Mucosa of rectum (tissue), 2 donors: ENCODE measurements around the gene HNRNPL.
"Not testable (repeated sequence)": the region's sequence is repeated elsewhere in the genome, so short reads cannot be mapped to it uniquely, and the experiment has no call there.

Source experiments
- H3K27ac ChIP-seq, 2 donors: one replicate each; pipeline ENCODE4 v1.7.0; 2013; ENCODE audit warnings: inconsistent platforms in 2 of 2, low read depth in 2 of 2, low read length in 2 of 2
- H3K27me3 ChIP-seq, 2 donors: one replicate each; pipeline ENCODE4 v1.7.0; 2013; ENCODE audit warnings: low read length in 2 of 2; ENCODE audit not compliant: control insufficient read depth in 2 of 2, insufficient read depth in 2 of 2
- H3K36me3 ChIP-seq, 2 donors: one replicate each; pipeline ENCODE4 v1.7.0; 2013; ENCODE audit warnings: low read length in 2 of 2; ENCODE audit not compliant: control insufficient read depth in 2 of 2, insufficient read depth in 2 of 2
- H3K4me1 ChIP-seq, 2 donors: one replicate each; pipeline ENCODE4 v1.7.0; 2013; ENCODE audit warnings: low read length in 2 of 2, mild to moderate bottlenecking in 1 of 2; ENCODE audit not compliant: control insufficient read depth in 2 of 2, insufficient read depth in 2 of 2
- H3K4me3 ChIP-seq, 2 donors: one replicate each; pipeline ENCODE4 v1.7.0; 2013; ENCODE audit warnings: low read length in 2 of 2
- H3K9ac ChIP-seq, 2 donors: one replicate each; pipeline ENCODE4 v1.7.0; 2013; ENCODE audit warnings: low read length in 2 of 2, low read depth in 1 of 2, mild to moderate bottlenecking in 1 of 2
- H3K9me3 ChIP-seq, 2 donors: one replicate each; pipeline ENCODE4 v1.7.0; 2013; ENCODE audit warnings: low read length in 2 of 2; ENCODE audit not compliant: control insufficient read depth in 2 of 2
- donor health status: healthy.
- donor health status: Normal muscosa, but diverticular disease.

Gene HNRNPL

DNA sequence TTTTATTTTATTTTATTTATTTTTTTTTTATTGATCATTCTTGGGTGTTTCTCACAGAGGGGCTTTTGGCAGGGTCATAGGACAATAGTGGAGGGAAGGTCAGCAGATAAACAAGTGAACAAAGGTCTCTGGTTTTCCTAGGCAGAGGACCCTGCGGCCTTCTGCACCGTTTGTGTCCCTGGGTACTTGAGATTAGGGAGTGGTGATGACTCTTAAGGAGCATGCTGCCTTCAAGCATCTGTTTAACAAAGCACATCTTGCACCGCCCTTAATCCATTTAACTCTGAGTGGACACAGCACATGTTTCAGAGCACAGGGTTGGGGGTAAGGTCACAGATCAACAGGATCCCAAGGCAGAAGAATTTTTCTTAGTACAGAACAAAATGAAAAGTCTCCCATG lies 5.2 kb upstream of the HNRNPL start:
- not testable (repeated sequence) for H3K9ac ChIP-seq, H3K27me3 ChIP-seq, H3K27ac ChIP-seq, H3K9me3 ChIP-seq, H3K4me3 ChIP-seq, H3K36me3 ChIP-seq
- H3K4me1 ChIP-seq = peaks cover 15 to 17% of the 10 kb centered on the region in 2 donors

GRCh38 chr19:38853214-38853613 lies 3.4 kb upstream of the HNRNPL start:
- Histone ChIP-seq H3K9ac (no peak overlapping the region), H3K27me3 (no peaks in the 10 kb centered on the region), H3K9me3 (no peaks in the 10 kb centered on the region), H3K4me3 (no peak overlapping the region), H3K4me1 (peaks cover 24 to 26% of the 10 kb centered on the region in 2 donors), H3K27ac (peak overlapping the region in 1 of 2 donors; percentile 100), H3K36me3 (peaks cover 0 to 3% of the 10 kb centered on the region in 2 donors)

- Histone ChIP-seq H3K36me3 (peaks cover 1 to 7% of the 10 kb centered on the region in 2 donors), H3K4me3 (peak overlapping the region; percentile 73 to 88), H3K9me3 (no peaks in the 10 kb centered on the region), H3K9ac (peak overlapping the region; percentile 86 to 91), H3K27ac (peak overlapping the region; percentile 98 to 100), H3K4me1 (peaks cover 26 to 32% of the 10 kb centered on the region in 2 donors), H3K27me3 (no peaks in the 10 kb centered on the region)
Observed at GRCh38 chr19:38852231-38853044, 2.7 kb upstream of the HNRNPL start.

- Histone ChIP-seq H3K36me3 (peaks cover 9 to 14% of the 10 kb centered on the region in 2 donors), H3K9ac (peak overlapping the region; percentile 86 to 96), H3K9me3 (no peaks in the 10 kb centered on the region), H3K27me3 (no peaks in the 10 kb centered on the region), H3K4me3 (peak overlapping the region; percentile 73 to 88), H3K27ac (peak overlapping the region; percentile 98 to 100), H3K4me1 (peaks cover 30 to 37% of the 10 kb centered on the region in 2 donors)
Observed at GRCh38 chr19:38851622-38852230, 1.9 kb upstream of the HNRNPL start.

GRCh38 chr19:38850976-38851621 lies 1.3 kb upstream of the HNRNPL start:
- Histone ChIP-seq H3K27ac (peak overlapping the region; percentile 98 to 100), H3K4me1 (peaks cover 30 to 37% of the 10 kb centered on the region in 2 donors), H3K9ac (peak overlapping the region; percentile 86 to 96), H3K9me3 (no peaks in the 10 kb centered on the region), H3K27me3 (no peaks in the 10 kb centered on the region), H3K36me3 (peaks cover 13 to 20% of the 10 kb centered on the region in 2 donors), H3K4me3 (peak overlapping the region; percentile 73 to 83)

DNA sequence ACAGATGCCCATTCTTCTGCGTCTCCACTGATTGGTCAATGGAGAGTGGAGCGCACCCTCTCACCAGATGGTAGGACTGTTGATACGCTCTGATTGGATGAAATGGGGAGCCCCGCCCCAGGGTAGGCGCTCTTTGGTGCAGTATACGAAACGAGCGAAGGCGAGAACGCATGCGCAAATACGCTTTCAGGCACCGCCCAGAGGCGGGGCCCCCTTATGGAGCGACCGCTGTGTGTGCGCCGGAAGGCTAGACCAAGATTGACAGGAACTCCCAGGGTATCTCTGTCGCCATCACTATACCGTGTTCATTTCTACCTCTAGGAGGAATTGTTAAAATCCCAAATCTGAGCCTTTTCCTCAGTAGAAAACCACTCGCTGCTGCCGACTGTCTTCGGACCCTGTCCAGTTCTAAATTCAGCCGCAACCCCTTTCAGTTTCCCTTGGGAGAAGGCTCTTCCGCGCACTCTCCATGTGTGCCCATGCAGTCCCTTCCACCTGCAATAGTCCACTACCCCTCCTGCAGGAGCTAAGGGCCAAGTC lies 720 bp upstream of the HNRNPL start:
- Histone ChIP-seq H3K27ac (peak overlapping the region; percentile 98 to 100), H3K36me3 (peaks cover 19 to 26% of the 10 kb centered on the region in 2 donors), H3K4me1 (peaks cover 30 to 37% of the 10 kb centered on the region in 2 donors), H3K9ac (peak overlapping the region; percentile 86 to 96), H3K27me3 (no peaks in the 10 kb centered on the region), H3K4me3 (peak overlapping the region; percentile 73 to 83), H3K9me3 (no peaks in the 10 kb centered on the region)

DNA sequence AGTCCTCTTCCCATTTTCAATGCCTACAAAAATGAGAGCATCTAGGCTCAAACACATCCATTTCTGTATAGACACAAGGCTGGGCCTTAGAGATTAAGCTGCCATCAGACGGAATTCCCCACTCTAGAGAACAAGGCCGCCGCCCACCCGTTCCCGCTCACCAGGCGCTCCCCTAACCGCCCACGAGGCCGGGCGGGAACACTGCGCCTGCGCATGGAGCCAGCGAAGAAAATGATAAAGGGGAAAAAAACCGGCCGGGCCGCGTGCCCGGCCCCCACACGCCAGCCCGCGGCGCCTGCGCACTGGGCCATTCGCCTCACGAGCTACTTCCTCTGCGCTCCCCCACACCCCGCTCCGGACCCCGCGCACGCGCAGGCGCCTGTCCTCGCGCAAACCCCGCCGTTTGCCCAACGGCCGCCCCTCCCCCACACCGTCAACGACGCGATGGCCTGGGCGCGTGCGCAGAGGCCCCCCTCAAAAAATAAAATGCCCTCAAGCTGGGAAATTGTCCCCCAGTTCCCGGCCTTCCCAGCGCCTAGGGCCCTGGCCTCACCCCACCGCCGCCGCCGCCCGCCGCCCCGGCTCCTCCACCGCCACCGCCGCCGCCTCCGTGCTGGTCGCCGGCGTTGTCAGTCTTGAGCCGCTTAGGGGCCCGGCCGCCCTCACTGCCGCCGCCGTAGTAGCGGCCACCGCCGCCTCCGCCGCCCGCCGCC lies 483 bp downstream of the HNRNPL start:
- Histone ChIP-seq H3K9ac (peak overlapping the region; percentile 73 to 95), H3K27ac (peak overlapping the region; percentile 100), H3K4me3 (peak overlapping the region; percentile 78 to 82), H3K27me3 (no peaks in the 10 kb centered on the region), H3K36me3 (peaks cover 28 to 38% of the 10 kb centered on the region in 2 donors), H3K9me3 (no peaks in the 10 kb centered on the region), H3K4me1 (peaks cover 30 to 37% of the 10 kb centered on the region in 2 donors)

DNA sequence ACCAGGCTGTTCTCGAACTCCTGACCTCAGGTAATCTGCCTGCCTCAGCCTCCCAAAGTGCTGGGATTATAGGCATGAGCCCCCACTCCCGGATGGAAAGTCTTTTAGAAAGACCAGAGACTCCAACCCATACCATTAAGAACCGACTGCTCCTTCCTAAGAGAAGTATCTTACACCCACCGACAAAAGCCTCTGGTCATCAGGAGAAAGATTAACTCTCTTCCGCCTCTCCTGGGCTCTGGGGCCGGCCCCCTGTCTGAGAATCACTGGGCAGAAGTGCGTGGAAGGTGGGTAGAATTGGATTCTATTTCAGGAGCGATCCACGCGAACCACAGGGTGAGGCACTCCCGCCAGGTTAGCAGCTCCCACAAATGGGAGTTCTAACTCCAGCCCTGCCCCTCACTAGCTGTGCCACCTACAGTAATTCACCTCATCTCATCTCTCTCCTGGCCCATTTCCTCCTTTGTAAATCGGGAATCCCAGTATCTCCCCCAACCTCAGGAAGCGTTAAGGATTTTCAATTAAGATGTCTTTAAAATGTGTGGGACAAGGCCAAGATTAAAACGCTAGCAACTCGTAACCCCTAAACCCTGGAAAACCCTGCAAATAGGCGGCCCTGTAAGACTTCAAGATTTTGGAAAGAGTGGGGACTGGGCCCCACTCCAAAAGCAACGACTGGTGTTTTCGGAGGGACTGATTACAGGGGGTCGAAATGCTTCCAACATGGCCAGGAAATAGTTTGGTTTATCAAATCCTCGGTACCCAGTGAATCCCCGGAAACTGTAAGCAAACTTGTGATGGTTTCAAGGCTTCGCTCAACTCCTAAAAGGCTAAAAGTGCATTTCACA lies 1.3 kb downstream of the HNRNPL start:
- Histone ChIP-seq H3K9ac (peak overlapping the region; percentile 73 to 95), H3K27me3 (no peaks in the 10 kb centered on the region), H3K36me3 (peaks cover 36 to 46% of the 10 kb centered on the region in 2 donors), H3K4me3 (peak overlapping the region; percentile 78 to 82), H3K9me3 (no peaks in the 10 kb centered on the region), H3K27ac (peak overlapping the region; percentile 100), H3K4me1 (peaks cover 32 to 37% of the 10 kb centered on the region in 2 donors)

DNA sequence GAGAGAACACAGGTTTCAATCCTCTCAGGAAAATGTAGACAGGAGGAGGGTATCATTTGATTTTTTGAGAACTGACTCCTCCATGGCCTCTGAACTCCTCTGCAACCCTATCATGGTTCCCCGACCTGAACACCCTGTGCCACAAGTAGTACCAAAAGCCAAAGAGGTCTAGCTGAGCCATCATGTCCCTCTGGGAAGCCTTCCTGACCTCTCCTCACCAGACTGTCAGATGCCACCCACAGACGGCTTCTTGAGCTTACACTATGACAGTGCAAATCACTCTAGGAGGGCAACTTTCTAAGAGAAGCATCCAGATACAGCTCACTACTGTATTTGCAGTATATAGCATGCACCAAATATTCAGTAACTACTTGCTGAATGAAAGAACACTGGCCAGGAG lies 3.7 kb downstream of the HNRNPL start:
- no peak overlapping the region for H3K27ac ChIP-seq

More for the DNA sequence above, 3.7 kb downstream of the HNRNPL start:
- no peaks in the 10 kb centered on the region for H3K9me3 ChIP-seq
- no peaks in the 10 kb centered on the region for H3K27me3 ChIP-seq
- H3K9ac ChIP-seq = no peak overlapping the region
- peaks cover 60 to 69% of the 10 kb centered on the region in 2 donors for H3K36me3 ChIP-seq
- H3K4me3 ChIP-seq = no peak overlapping the region
- H3K4me1 ChIP-seq = peaks cover 26 to 27% of the 10 kb centered on the region in 2 donors
